Measurements from ENCODE around the gene SLC43A1. TPM values are rescaled to one million over a fixed set of nuclear protein-coding genes. Genes with fewer than 3 reads are reported as not detected.

The SLC43A1 gene
- polyA plus RNA-seq, 1 donor, result 7.2 TPM

DNA sequence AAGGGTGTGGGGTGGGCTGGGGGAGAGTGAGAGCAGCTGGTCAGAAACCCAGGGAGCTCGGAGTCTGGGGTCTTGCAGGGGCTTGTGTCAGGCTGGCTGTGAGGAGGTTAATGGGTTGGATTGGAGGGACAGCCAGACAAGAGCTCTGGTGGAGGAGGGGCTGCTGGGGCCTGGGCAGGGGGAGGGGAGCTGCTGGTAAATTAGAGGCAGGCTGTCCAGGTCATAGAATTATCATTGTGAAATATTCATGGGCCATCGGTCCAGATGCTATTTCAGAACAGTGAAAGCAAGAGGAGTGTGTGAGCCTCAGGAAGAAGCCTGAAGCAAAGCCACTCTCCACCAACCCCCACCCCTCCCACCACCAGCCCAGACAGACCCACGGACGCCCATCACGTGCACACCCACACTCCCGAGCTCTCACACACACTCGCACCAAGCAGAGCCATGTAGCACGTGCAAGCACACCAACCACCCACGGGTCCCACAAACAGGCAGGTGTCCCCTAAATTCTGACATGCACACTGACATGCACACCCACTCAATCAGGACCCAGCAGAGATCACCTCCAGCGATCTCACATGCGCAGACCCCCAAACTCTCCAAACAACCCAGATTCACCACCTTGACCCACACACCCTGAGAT is 36.4 kb downstream of the SLC43A1 start:
- no peak for DNase-seq

DNA sequence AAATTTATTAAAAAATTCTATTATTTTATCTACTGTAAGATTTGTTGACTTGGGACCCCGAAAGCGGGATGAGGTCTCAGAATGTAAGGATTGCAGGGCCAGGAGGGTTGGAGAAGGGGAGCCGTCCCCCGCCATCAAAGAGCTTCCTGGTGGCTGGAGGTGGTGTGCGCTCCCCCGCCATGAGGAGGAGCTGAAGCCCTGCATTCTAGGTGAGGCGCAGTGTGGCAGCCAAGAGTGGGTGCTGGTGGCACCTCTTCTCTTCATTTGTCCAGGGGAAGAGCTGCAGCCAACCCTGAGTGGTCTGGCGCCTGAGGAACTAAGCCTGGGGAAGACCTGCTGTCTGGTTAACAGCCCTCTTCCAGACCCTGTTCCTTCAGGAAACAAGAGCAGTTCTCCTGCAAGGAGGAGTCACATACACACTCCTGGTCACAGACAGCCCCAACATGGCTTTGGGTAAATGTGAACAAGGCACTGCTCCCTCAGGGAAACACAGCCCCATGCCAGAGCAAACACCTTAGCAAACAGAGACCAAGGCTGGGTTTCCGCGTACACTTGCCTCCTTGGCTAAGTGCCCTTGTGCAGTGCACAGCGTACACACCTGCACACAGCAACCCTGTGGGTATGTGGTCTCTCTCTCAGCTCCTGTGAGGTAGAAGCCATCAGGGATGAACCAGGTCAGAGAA is 37.9 kb downstream of the SLC43A1 start:
- no peak for DNase-seq

DNA sequence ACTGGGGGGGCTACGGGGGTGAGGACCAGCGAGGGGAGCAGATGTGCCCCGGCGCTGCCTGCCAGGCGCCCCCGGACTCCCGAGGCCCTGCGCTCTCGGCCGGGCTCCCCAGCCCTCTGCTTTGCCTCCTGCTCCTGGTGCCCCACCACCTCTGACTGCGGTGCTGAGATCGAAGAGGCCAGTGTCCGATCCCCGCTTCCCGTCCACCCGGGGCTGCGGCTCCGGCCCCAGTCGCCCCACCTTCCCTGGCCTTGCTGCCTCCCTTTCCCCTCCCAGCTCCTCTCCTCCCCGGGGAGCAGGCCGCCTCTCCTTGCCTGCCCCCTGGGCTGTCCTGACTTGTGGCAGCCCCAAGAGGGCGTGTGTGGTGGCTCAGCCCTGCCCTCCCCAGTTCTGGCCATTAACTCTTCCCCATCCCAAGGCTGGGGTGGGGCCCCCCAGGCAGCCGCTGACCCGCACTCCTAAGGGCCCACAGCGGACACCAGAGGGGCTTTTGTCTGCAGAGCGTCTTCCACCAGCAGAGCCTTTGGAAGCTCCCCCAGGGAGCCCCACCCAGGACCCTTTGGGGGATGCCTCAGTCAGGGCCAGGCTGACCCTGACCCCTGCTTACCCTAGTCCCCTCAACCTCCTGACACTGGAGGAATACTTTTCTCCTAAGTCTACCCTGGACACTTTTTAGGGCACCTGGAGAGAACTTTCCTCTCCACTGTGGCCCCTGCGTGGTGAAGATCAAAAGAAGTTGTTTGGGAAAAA is 38.6 kb downstream of the SLC43A1 start:
- DNase-seq, result no peak

DNA sequence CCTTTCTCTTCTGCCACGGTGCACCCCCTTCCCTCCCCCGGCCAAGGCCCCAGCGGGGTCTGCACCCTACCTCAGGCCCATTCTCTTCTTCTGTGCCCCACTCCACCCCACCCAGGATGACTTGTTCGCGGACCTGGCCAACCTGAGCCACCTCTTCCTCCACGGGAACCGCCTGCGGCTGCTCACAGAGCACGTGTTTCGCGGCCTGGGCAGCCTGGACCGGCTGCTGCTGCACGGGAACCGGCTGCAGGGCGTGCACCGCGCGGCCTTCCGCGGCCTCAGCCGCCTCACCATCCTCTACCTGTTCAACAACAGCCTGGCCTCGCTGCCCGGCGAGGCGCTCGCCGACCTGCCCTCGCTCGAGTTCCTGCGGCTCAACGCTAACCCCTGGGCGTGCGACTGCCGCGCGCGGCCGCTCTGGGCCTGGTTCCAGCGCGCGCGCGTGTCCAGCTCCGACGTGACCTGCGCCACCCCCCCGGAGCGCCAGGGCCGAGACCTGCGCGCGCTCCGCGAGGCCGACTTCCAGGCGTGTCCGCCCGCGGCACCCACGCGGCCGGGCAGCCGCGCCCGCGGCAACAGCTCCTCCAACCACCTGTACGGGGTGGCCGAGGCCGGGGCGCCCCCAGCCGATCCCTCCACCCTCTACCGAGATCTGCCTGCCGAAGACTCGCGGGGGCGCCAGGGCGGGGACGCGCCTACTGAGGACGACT is 39.3 kb downstream of the SLC43A1 start:
- no peak for DNase-seq

DNA sequence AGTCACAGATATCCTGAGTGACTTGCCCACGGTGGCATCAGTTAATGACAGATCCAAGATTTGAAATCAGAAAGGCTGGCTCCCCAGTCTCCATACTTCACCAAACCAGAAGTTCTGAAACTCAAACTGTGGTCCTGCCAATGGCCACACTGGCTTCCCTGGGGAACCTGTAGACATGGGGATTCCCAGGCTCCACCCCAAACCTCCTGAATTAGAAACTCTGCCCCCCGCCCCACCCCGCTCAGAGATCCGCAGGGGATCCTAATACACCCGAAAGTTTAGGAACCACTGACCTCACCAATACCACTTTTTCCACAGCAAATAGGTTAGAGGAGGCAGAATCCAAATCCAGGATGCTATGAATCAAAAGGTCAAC is 39.8 kb downstream of the SLC43A1 start:
- no peak for DNase-seq

DNA sequence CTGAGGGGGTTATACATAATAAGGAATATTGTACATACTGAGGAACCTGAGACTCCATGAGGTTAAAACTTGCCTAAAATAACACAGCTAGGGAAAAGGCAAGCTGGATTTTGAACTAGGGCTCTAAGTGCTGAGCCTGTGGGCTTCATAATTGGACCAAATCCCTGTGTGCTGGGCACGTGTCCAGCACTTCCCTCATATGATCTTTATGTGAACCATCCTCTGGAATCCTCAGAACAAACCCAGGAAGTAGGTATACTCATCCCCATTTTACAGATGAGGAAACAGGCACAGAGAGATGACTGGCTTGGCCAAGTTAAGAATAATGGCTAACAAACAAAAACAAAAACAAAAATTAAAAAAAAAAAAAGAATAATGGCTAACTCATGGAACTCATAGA is 40.3 kb downstream of the SLC43A1 start:
- no peak for DNase-seq

DNA sequence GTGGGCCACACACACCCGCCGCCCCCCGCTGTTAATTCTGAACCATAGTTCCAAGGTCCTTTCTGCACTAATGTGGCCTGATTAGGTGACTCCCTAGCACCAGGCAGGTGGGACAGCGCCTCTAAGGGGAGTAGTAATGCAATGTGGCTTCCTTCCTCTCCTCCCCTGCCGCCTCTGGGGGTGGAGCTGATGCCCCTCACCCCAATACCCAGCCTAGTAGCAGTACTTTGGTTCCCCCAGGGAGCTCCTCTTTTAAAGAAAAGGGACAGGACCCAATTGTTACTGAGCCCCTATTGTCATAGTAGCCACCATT is 40.7 kb downstream of the SLC43A1 start:
- no peak for DNase-seq

DNA sequence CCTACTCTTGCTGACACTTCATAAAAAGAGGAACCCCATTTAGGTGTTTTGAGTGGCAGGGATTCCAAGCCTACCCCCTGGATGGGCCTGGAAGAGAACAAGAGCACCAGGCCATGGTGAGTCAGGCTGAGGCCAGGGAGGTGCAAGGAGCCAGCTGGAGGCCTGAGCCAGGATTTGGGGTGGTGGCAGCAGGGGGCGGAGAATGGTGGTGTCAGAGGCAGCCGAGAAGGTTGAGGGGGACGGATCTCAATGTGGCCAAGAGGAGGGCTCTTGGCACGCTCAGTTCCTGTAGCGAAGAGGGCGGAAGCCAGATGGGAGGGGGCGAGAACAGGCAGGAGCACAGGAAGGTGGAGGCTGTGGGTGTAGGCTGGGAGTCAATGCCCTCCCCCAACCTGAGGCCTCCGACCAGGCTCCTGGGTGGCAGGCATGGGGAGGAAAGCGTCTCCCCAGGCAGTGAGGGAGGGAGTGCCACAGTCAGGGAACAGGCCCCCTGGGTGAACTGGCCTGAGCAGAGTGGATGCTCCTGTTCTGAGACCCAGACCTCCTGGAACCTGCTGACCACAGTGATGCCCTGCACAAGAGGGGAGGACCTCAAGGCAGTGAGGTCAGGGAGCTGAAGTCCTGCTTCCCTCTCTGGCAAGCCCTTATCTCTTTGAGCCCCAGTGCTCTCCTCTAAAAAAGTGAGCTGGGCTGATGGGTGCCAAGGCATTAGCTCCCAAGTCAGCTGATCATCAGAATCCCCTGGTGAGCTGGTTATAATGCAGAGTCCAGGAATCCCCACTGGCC is 41.3 kb downstream of the SLC43A1 start:
- no peak for DNase-seq

DNA sequence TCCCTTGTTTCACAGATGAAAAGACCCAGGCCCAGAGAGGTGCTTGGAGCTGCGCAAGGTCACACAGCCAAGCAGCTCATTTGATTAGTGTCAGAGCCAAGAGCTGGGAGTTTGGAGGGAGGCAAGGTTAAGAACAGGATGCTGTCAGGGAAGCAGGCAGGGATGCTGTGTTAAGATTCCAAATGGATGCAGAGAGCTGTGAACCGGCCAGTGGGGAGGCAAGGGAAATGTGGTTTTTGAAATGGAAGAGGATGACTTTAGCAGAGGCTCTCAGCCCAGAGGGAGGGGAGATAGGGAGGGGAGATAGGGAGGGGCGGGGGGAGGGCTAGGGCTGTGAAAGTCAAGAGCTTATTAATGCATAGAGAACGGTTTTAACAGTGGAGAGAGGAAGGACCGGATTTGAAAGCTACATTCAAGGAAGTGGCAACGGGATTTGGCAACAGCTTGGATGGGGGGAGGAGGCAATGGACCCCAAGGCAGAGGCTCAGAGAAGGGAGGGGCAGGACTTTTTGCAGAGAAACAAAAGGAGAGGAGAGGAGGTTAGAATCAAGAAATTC is 42.1 kb downstream of the SLC43A1 start:
- no peak for DNase-seq

DNA sequence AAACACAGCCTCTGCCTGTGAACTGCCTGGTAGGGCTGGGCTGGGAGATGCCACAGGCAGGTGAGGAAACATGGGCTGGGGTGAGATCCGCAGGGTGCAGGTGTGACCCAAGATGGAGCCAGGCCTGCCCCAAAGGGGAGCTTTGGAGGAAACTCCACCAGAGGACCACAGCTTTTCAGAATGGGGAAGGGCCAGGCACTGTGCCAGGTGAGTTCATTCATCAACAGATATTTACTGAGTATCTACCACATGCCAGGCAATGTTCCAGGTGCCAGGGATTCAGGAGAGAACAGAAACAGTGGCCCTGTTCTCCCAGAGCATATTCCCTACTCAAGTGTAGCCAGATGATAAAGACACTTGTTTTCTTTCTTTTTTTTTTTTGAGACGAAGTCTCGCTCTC is 44.0 kb downstream of the SLC43A1 start:
- DNase-seq, result no peak

DNA sequence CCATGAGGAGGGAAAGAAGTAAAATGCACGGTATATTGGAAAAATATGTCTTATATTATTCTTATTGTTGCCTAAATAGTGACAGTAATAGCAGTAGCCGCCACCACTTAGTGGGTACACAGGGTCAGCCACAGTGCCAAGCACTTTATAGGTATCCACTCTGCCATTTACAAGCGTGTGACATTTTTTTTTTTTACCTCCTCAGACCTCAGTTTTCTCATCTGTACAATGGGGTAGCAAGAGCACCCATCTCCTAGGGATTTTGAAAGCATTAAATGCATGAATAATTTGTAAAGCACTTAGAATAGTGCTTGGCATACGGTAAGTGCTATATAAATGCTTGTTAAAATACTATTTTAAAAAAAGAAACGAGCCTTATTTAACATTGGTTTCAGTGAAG is 46.2 kb downstream of the SLC43A1 start:
- DNase-seq, result no peak

DNA sequence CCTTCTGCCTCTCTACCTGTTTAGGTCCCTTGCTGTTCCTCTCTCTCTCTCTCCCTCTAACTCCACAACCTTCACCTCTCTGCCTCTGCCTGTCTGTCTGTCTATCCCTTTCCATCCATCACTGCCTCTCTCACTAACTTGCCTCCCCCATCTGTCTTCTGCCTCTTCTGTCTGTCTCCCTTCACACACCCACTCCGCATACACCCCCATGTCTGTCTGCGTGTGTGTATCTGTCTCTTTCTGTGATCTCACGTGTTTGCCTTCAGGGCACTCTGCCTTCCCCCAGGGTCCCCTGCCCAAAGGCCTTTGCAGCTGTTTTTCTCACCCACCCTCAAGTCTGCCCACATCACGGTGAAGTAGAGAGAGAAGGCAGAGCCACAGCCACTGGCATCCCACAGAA is 47.2 kb downstream of the SLC43A1 start:
- DNase-seq, result no peak

DNA sequence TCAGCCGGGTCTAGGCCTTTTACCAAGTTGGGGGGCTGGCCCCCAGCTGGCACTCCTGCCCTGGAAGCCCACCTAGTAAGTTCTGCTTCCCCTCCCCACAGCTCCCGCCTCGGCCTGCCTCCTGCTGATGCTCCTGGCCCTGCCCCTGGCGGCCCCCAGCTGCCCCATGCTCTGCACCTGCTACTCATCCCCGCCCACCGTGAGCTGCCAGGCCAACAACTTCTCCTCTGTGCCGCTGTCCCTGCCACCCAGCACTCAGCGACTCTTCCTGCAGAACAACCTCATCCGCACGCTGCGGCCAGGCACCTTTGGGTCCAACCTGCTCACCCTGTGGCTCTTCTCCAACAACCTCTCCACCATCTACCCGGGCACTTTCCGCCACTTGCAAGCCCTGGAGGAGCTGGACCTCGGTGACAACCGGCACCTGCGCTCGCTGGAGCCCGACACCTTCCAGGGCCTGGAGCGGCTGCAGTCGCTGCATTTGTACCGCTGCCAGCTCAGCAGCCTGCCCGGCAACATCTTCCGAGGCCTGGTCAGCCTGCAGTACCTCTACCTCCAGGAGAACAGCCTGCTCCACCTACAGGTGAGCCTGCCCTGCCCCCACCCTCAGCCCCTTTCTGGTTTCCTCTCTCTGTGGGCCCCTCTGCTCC is 47.9 kb downstream of the SLC43A1 start:
- no peak for DNase-seq

DNA sequence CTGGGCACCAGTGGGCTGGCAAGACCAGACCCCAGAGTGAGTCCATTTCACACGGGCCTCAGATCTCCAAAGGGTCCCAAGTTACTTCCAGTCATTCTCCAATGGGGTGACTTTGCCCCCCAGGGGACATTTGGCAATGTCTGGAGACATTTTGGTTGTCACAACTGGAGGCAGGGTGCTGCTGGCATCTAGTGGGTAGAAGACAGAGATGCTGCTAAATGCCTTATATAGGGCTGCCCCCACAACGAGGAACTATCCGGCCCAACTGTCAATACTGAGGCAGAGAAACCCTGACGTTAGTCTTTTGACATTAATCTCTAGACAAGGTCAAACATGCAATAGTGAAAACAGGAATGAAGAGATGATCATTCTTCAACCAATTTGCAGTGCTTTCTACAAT is 48.8 kb downstream of the SLC43A1 start:
- DNase-seq, result no peak

DNA sequence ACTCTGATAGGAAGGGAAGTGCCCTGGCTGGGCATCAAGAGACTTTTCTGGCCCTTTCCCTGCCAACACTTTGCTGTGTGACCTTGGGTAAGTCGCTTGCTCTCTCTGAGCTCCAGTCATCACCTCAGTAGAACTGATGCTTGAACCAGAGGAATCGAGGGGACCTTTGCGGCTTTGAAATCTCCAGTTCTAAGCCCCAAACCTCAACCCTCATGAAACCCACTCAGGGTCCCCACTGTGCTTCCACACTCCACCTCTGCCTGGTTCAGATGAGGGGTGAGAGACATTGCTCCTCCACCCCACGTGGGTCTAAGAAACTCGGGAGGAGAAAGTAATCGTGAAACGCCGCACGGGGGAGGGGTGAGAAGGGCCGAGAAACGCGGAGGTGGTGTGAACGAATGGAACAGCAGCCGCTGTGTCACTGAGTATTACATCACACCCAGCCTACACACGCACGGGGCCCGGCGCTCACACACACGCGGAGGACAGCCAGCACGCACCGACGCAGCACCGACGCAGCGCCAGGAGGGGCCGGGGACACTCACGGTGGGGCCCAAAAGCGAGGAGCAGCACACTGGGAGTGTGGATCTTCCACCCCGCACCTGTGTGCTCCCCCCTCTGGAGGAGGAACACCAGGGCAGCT is 50.8 kb downstream of the SLC43A1 start:
- no peak for DNase-seq

DNA sequence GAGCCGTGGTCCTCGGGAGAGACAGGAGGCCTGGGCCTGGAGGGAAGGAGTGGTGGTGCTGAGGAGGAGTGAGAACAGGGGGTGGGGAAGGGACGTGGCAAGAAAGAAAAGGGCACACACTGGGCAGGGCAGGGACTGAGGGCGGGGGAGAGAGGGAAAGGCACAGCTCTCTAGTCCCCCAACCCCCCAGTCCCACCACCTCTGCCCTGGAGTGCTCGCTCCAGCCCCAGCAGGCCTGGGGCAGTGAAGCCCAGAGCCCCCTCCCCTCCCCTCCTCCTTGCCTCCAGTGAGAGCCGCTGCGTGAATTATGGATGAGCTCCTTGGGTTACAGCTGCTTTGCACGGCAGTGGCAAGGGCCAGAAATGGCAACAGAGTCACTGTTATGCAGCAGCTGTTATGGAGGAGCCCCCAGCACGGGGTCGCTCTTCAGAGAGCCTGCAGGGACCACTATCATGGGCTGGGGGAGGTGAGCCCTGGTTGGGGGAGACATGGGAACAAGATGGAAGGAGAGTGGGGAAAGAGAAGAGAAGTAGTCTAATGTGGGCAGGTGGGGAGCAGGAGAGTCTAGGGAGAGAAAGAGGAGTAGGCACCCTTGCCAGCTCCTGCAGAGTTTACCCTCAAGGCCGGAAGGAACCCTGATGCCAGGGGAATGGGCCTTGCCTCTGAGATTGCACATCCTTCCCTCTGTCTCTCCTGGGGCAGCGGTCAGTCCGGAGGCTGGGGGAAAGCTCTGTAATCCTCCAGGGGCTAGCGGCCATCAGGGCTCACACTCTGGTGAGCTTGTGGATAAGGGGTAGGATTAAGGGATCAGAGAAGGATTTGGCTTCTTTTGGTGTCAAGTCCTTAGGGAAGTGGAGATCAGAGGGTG is 51.6 kb downstream of the SLC43A1 start:
- no peak for DNase-seq

DNA sequence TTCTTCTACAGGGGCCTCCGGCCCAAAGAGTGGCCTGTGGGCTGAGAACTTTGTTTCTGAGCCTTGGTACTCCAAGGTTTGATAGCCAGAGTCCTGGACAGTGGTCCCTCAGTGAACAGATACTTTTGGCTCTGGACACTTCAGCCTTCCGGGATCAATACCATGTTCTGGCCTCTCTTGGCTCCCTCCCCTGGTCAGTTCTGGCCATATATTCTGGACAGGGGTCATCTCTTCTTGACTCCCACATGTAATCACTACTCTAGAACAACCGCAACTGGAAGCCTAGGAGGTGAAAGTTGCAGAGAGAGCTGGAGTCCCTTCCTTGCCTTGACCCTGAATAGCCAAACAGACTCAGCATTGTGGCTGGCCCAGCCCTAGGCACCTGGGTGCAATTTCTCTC is 52.9 kb downstream of the SLC43A1 start:
- no peak for DNase-seq

DNA sequence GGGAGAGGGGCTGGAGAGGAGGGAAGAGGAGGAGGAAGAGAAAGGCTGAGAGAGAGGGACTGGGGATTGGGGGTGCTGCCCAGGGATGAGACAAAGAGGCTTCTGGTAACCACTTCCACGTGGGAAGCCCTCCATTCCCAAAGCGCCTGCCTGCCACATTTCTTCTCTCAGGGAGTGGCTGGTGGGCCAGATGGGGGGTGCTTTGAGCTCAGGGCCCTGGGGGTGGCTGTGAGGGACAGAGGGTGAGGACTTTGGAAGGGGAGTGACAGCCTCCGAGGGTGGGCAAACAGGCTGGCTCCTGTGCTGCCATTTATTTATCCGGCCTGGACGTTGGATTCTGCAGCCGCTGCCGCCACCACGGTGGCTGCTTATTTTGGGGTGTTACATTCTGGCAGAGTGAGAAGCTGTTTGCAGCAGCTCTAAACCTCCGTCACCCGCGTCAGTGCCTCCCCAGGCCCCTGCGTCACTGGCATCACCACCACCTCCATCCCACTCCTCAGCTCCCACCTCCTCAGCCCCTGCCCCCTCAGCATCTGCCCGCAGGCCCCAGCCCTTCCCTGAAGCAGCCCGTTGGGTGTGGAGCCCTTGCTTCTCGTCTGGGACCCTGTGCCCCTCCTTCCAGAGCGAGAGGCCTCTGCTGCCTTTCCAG is 53.5 kb downstream of the SLC43A1 start:
- no peak for DNase-seq
